Thymus (tissue), 11 donors: Measurements from ENCODE around the gene CFAP97. TPM values are rescaled to one million over a fixed set of nuclear protein-coding genes. Genes with fewer than 3 reads are reported as not detected.
"Not testable (repeated sequence)": the region's sequence is repeated elsewhere in the genome, so short reads cannot be mapped to it uniquely, and the experiment has no call there.

Source experiments
- DNase-seq, 9 donors: peaks; one replicate each; pipeline ENCODE4 v3.0.0-alpha.2; 2013; ENCODE audit warnings: low spot score in 9 of 9, low read depth in 6 of 9, missing footprints in 1 of 9
- H3K27ac ChIP-seq, 2 donors: one replicate each; pipeline ENCODE4 v1.5.1; 2013; ENCODE audit warnings: control low read depth in 1 of 2, low read depth in 1 of 2, low read length in 1 of 2, mild to moderate bottlenecking in 1 of 2, moderate library complexity in 1 of 2
- H3K27me3 ChIP-seq, 2 donors: one replicate each; pipeline ENCODE4 v1.5.1; 2013; ENCODE audit warnings: low read length in 1 of 2; ENCODE audit not compliant: control insufficient read depth in 2 of 2, insufficient read depth in 1 of 2
- H3K36me3 ChIP-seq, 2 donors: one replicate each; pipeline ENCODE4 v1.5.1; 2013; ENCODE audit warnings: low read length in 1 of 2, mild to moderate bottlenecking in 1 of 2, moderate library complexity in 1 of 2; ENCODE audit not compliant: control insufficient read depth in 2 of 2, insufficient read depth in 2 of 2
- H3K4me1 ChIP-seq, 2 donors: one replicate each; pipeline ENCODE4 v1.5.1; 2013; ENCODE audit warnings: low read length in 2 of 2; ENCODE audit not compliant: control insufficient read depth in 2 of 2, insufficient read depth in 2 of 2
- H3K4me3 ChIP-seq, 2 donors: one replicate each; pipeline ENCODE4 v1.5.1; 2013; ENCODE audit warnings: low read length in 2 of 2, control low read depth in 1 of 2, mild to moderate bottlenecking in 1 of 2
- H3K9me3 ChIP-seq, 2 donors: one replicate each; pipeline ENCODE4 v1.5.1; 2013; ENCODE audit warnings: low read length in 1 of 2, mild to moderate bottlenecking in 1 of 2; ENCODE audit not compliant: control insufficient read depth in 2 of 2, insufficient read depth in 1 of 2
- WGBS: extraction: QIAGEN DNeasy Blood & Tissue Kit; methylation state at CpG from one replicate; pipeline ENCODE4 v1.1.7; 2013; 5-methylcytosine and 5-hydroxymethylcytosine counted together
- polyA plus RNA-seq: library from polyadenylated mRNA; stranded (reverse); fragments of 200-250 nt; gene quantifications from one replicate; pipeline ENCODE4 v1.2.3, GENCODE V29; 2013
- total RNA-seq: library from RNA; stranded (reverse); fragments of 120-200 nt; gene quantifications from one replicate; pipeline ENCODE4 v1.2.4, GENCODE V29; 2013
- donor health status: healthy.

Gene CFAP97
- total and polyA plus RNA-seq, 2 donors = 9.5 to 12.8 TPM

DNA sequence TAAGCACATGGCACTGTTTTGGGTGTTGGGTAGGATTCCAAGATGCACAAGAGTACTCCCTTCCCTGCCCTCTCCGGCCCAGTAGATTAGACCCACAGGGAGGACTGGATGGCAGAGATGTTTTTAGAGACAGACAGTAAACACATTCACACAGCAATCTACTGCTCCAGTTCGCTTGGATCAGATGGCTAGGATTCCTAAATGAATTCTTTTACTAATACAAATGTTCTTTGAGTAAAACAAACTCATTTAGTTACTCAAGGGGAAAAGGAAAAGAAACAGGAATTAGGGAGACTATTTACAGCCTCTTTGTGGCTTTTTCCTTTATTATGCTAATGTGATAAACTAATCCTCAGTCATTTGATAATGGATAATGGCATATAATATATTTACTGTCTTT, 11.5 kb upstream of the CFAP97 start:
- H3K4me3 ChIP-seq = no peak overlapping the region
- no peak overlapping the region for H3K27ac ChIP-seq
- 96% methylated on average over 2 of the region's 2 CpGs for WGBS

DNA sequence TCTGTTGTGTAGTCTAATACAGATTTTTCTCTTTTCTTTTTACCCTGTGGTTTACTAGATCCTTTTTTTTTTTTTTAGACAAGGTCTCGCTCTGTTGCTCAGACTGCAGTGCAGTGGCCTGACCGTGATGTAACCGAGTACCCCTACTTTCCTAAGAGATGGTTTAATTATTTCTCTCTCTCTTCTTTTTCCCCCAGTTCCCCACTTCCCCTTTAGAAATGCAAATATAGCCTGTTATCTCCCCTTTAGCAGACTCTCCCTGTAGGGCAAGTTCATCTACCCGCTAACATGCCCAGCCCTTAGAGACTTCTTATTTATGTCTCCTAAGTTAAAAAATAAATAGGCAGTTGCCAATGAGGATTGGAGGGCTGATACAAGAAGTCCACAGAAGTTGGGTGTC, 10.1 kb upstream of the CFAP97 start:
- peaks cover 23 to 50% of the 10 kb centered on the region in 2 donors for H3K27me3 ChIP-seq
- DNase-seq = no peak
- H3K27ac ChIP-seq = no peak overlapping the region
- H3K36me3 ChIP-seq = no peaks in the 10 kb centered on the region
- no peaks in the 10 kb centered on the region for H3K9me3 ChIP-seq
- 59% methylated on average over 4 of the region's 4 CpGs for WGBS
- H3K4me1 ChIP-seq = peaks cover 3 to 9% of the 10 kb centered on the region in 2 donors
- no peak overlapping the region for H3K4me3 ChIP-seq

More for the DNA sequence above, 11.5 kb upstream of the CFAP97 start:
- Histone ChIP-seq H3K9me3 (no peaks in the 10 kb centered on the region), H3K27me3 (peaks cover 15 to 42% of the 10 kb centered on the region in 2 donors), H3K36me3 (no peaks in the 10 kb centered on the region), H3K4me1 (peaks cover 0 to 5% of the 10 kb centered on the region in 2 donors)
- DNase-seq = no peak

DNA sequence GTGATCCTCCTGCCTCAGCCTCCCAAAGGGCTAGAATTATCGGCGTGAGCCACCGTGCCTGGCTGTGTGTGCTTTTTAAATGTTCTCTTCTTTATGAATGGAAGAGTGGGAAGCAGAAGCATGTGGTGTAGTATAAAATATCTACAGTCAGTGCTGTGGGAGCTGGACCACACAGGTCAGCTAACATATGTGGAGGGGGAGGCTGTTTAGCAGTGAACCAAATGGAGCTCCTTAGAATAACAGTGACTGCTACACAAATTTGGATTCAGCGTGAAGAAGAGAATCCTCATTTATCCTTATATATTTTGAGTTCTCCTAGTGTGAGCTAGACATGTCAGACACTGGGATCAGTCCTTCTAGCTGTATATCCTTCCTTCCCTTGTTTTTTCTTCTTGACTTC, 8.8 kb upstream of the CFAP97 start:
- DNase-seq = no peak
- Histone ChIP-seq H3K27me3 (peaks cover 30 to 63% of the 10 kb centered on the region in 2 donors), H3K27ac (no peak overlapping the region), H3K9me3 (no peaks in the 10 kb centered on the region), H3K36me3 (no peaks in the 10 kb centered on the region), H3K4me3 (no peak overlapping the region), H3K4me1 (peaks cover 3 to 10% of the 10 kb centered on the region in 2 donors)
- 98% methylated on average over 4 of the region's 4 CpGs for WGBS

DNA sequence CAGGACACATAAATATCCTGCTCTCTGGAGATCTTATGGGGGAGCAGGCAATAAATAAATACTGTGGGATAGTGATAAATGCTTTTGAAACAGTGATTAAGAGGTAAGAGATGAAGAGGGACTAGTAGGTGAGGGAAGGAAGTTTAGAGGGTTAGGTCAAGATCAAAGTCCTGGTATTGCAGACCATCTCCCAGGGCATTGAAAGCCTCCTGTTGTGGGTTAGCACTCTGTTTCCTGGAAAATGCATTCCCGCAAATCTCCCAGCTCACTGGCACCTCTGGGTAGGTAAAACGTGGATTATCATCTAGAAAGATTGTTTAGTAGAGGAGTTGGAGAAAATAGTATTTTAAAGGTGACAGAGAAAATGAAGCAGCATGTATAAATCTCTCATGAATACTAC, 7.8 kb upstream of the CFAP97 start:
- WGBS = 86% methylated on average over 2 of the region's 2 CpGs
- DNase-seq = no peak
- Histone ChIP-seq H3K27me3 (peaks cover 33 to 70% of the 10 kb centered on the region in 2 donors), H3K4me3 (no peak overlapping the region), H3K36me3 (no peaks in the 10 kb centered on the region), H3K4me1 (peaks cover 3 to 10% of the 10 kb centered on the region in 2 donors), H3K27ac (no peak overlapping the region), H3K9me3 (no peaks in the 10 kb centered on the region)

DNA sequence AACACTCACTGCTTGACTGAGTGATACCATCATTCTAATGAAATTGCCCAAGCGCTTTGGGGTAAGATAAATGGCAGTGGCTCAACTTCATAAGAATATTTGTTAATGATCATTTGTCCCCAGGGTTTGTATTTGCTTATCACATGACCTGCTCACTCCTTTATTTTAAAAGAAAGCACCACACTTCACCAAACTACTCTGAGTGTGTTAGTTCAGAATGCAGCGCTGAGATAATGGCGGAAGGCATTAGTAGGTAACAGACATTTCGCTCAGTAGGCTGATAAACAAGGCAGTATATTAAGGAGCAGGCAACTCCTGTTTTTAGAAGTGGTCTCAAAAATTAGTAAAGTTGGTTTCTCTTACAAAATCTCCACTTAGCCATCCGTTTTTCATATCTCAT, 7.2 kb upstream of the CFAP97 start:
- H3K36me3 ChIP-seq = no peaks in the 10 kb centered on the region
- H3K27me3 ChIP-seq = peaks cover 33 to 71% of the 10 kb centered on the region in 2 donors
- peak overlapping the region; percentile 27 to 63 for H3K4me3 ChIP-seq
- no peak overlapping the region for H3K27ac ChIP-seq
- DNase-seq = peak in 1 of 9 donors; percentile 18
- 85% methylated on average over 5 of the region's 5 CpGs for WGBS
- peaks cover 3 to 10% of the 10 kb centered on the region in 2 donors for H3K4me1 ChIP-seq
- no peaks in the 10 kb centered on the region for H3K9me3 ChIP-seq

DNA sequence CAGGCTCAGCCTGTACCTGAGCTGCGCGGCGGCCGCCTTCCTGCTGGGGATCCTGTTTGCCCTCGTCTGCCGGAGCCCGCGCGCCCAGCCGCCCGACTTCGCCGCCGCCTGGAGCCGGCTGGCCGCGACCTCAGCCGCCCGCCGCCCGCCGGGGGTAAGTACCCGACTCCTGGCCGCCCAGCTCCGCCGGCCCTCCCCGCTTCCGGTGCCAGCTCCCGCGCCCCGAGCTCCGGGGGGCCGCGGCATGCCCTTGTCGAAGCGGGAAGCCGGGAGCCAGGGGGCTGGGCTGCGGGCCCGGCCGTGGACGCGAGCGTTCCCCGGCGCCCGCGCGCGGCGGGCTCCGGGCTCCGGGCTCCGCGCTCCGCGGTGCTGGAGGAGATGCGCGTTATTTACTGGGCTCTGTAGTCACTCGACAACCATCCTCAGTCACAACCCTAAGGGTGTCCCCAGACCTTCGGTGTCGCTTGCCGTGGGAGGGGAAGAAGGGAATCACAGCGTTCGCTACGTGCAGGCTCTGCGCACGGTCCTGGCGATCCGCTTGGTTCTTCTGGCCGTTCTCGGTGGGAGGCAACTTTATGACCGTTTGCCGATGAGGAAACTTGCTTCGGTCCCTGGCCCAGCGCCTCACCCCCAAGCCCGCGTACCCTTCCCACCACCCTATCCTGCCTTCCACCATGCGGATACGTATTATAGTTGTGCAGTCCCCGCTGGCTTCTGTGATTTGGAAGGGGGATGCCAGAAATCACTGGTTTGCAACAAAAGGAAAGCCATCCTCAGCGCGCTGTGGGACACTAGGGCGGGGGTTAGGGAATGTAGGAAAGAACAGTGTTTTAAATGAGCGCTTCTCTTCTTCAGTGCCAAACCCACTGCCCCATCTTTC, 6.5 kb upstream of the CFAP97 start:
- Histone ChIP-seq H3K9me3 (no peaks in the 10 kb centered on the region), H3K27me3 (peaks cover 33 to 72% of the 10 kb centered on the region in 2 donors), H3K27ac (peak overlapping the region in 1 of 2 donors; percentile 68), H3K36me3 (no peaks in the 10 kb centered on the region), H3K4me3 (peak overlapping the region; percentile 27 to 63), H3K4me1 (peaks cover 3 to 10% of the 10 kb centered on the region in 2 donors)
- DNase-seq = peak in 3 of 9 donors; percentile 21 to 45 (median 27)
- 2% methylated on average over 84 of the region's 84 CpGs for WGBS

DNA sequence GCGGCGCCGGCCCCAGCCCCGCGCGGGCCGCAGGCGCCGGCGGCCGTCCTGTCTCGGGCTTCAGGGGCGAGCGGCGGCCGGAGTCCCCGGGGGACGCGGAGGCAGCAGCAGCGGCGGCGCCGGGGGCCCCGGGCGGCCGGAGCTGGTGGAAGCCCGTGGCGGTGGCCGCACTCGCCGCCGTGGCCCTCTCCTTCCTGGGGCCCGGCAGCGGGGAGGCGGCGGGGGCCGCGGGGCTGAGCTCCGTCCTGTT, 6.0 kb upstream of the CFAP97 start:
- WGBS = under 1% methylated on average over 39 of the region's 39 CpGs
- H3K4me1 ChIP-seq = peaks cover 3 to 10% of the 10 kb centered on the region in 2 donors

DNA sequence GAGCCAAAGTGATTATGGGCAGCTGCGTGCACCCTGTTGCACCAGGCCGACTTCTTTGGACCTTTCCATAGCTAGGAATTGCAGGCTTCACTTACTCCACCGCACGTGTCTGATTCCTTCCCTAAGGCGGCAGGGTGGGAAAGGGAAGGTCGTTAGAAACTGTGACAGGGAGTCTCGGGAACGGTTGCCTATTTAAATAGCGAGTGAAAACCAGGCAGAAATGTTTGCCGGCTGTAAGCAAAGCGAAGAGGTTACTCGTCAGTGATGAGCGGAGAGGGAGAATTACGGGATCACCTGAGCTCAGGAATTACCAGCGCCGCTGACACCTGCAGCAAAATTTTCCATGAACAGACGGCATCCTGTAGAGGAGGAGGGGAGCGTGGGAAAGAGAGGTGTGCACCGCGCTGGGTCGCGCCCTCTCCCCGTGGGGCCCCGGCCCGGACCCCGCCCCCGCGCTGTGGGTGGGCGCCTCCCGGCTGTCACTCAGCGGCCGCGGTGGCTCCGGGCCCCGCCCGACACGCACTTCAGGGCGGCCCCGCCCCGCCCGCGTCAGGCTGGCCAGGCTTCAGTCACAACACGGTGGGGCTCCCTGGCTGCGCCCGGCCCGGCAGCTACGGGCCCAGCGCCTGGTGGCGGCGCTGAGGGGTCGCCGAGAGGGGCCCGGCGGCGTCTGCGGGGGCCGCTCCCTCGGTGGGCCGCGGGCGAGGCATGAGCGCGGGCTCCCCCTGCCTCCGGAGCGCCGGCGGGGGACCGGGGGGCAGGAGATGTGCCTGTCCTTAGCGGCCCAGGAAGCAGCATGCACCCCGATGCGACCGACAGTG, 5.4 kb upstream of the CFAP97 start, which contains the start of gene SNX25:
SNX25 (plus strand) TSS at position 568 of the 821 bp plus-strand sequence; CDS start at position 797, 229 bp downstream.
- peaks cover 6 to 15% of the 10 kb centered on the region in 2 donors for H3K4me1 ChIP-seq
- peak within 1 kb of the TSS in 1 of 2 donors; percentile 68 for H3K27ac ChIP-seq
- no peaks in the 10 kb centered on the region for H3K36me3 ChIP-seq
- peak within 1 kb of the TSS; percentile 27 to 63 for H3K4me3 ChIP-seq
- no peaks in the 10 kb centered on the region for H3K9me3 ChIP-seq
- H3K27me3 ChIP-seq = peaks cover 33 to 79% of the 10 kb centered on the region in 2 donors
- DNase-seq = peak in 6 of 9 donors; percentile 69 to 88 (median 80)
- WGBS = under 1% methylated on average over 72 of the region's 72 CpGs

More for the DNA sequence above, 6.0 kb upstream of the CFAP97 start:
- DNase-seq, H3K9me3 ChIP-seq, H3K36me3 ChIP-seq: not testable (repeated sequence)
- Histone ChIP-seq H3K27ac (peak overlapping the region in 1 of 2 donors; percentile 68), H3K4me3 (peak overlapping the region in 1 of 2 donors; percentile 63), H3K27me3 (peaks cover 33 to 76% of the 10 kb centered on the region in 2 donors)

DNA sequence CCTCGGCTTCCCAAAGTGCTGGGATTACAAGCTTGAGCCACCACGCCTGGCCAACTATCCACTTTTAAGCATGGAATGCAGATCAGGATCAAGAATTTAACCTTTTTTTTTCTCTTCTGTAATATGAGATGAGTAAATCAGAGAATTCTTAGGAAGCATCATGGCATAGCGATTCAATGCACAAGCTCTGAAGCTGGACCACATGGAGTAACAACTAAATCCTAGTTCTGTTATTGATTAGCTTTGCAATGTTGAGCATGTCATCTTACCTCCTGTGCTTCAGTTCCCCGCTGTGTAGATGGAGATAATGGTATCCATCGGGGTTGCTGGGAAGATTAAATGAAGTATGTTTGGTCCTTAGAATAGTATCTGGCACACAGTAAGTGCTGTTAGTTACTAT, 3.7 kb upstream of the CFAP97 start:
- no peak overlapping the region for H3K27ac ChIP-seq
- H3K4me1 ChIP-seq = peaks cover 11 to 25% of the 10 kb centered on the region in 2 donors

More for the DNA sequence above, 3.7 kb upstream of the CFAP97 start:
- H3K4me3 ChIP-seq = no peak overlapping the region
- H3K36me3 ChIP-seq = no peaks in the 10 kb centered on the region
- no peak for DNase-seq
- H3K27me3 ChIP-seq = peaks cover 33 to 75% of the 10 kb centered on the region in 2 donors
- H3K9me3 ChIP-seq = no peaks in the 10 kb centered on the region
- 97% methylated on average over 5 of the region's 5 CpGs for WGBS
